T-cell (primary cell): Measurements from ENCODE around the gene GCLM. TPM values are rescaled to one million over a fixed set of nuclear protein-coding genes. Genes with fewer than 3 reads are reported as not detected.

ENCODE experiments used
- ATAC-seq, 4 experiments: fragments of 200-7000 bp in 3 of 4; fragments of 150-1000 bp in 1 of 4; cut with Tn5 transposase; replicated peaks in 1 of 4; 1 replicate in 3 of 4; 2 replicates in 1 of 4; pipeline ENCODE4 v1.10.0; 2021; ENCODE audit warnings: moderate library complexity in 3 of 4, mild to moderate bottlenecking in 2 of 4, moderate number of reproducible peaks in 1 of 4
- CTCF ChIA-PET, 2 donors: fragments of 300-600 bp; sonication (Branson Sonifier 250); formaldehyde crosslinking; loops; one replicate each; lab custom pipeline; 2022; ENCODE audit warnings: antibody characterized with exemption in 2 of 2; lab: Charles Lee
- POLR2A ChIA-PET, 2 donors: fragments of 300-600 bp; sonication (Branson Sonifier 250); formaldehyde crosslinking; loops; one replicate each; lab custom pipeline; 2022; ENCODE audit warnings: antibody characterized with exemption in 2 of 2; lab: Charles Lee
- DNase-seq, 35 experiments: peaks; one replicate each; pipeline versions ENCODE4 v3.0.0 to v3.0.0-alpha.2; 2013 to 2023
- H3K27ac ChIP-seq: one replicate; pipeline ENCODE4 v1.5.1; 2013; ENCODE audit warnings: low read length
- H3K27me3 ChIP-seq, 2 experiments: replicated peaks in 1 of 2; 1 replicate in 1 of 2; 2 replicates in 1 of 2; pipeline versions ENCODE4 v1.6.1 to v1.7.0; 2013; ENCODE audit warnings: low read length in 1 of 2, mixed read lengths in 1 of 2; ENCODE audit not compliant: control insufficient read depth in 2 of 2, insufficient read depth in 2 of 2; ENCODE audit errors: extremely low read depth in 1 of 2
- H3K36me3 ChIP-seq, 2 donors: 1 replicate in 1 of 2; 2 replicates in 1 of 2; pipeline versions ENCODE4 v1.6.1 to v1.7.0; 2013; ENCODE audit warnings: low read length in 1 of 2; ENCODE audit not compliant: control insufficient read depth in 2 of 2, insufficient read depth in 1 of 2; ENCODE audit errors: extremely low read depth in 1 of 2
- H3K4me1 ChIP-seq, 2 experiments: 1 replicate in 1 of 2; 2 replicates in 1 of 2; pipeline versions ENCODE4 v1.6.1 to v1.7.0; 2013; ENCODE audit warnings: low read length in 2 of 2, mixed read lengths in 1 of 2; ENCODE audit not compliant: insufficient read depth in 2 of 2, control insufficient read depth in 1 of 2; ENCODE audit errors: extremely low read depth in 1 of 2
- H3K4me3 ChIP-seq, 2 donors: 1 replicate in 1 of 2; 2 replicates in 1 of 2; pipeline versions ENCODE4 v1.5.1 to v1.7.0; 2013; ENCODE audit warnings: mild to moderate bottlenecking in 2 of 2, low read length in 1 of 2, moderate library complexity in 1 of 2; ENCODE audit not compliant: control insufficient read depth in 1 of 2; ENCODE audit errors: extremely low read depth in 1 of 2
- H3K9me3 ChIP-seq: 2 replicates; pipeline ENCODE4 v1.7.0; 2013
- H3K27ac Mint-ChIP-seq, 2 donors: one replicate each; pipeline ENCODE4 v1.8.0; 2020 to 2021; ENCODE audit warnings: mild to moderate bottlenecking in 2 of 2, mixed read lengths in 2 of 2
- H3K27me3 Mint-ChIP-seq, 2 donors: one replicate each; pipeline ENCODE4 v1.8.0; 2021 to 2022; ENCODE audit warnings: mixed read lengths in 2 of 2
- H3K36me3 Mint-ChIP-seq: one replicate; pipeline ENCODE4 v1.8.0; 2021; ENCODE audit warnings: mixed read lengths
- H3K4me1 Mint-ChIP-seq, 3 donors: one replicate each; pipeline ENCODE4 v1.8.0; 2020 to 2022; ENCODE audit warnings: mixed read lengths in 3 of 3, mild to moderate bottlenecking in 1 of 3
- H3K4me3 Mint-ChIP-seq, 3 donors: one replicate each; pipeline ENCODE4 v1.8.0; 2020 to 2022; ENCODE audit warnings: mild to moderate bottlenecking in 3 of 3, mixed read lengths in 3 of 3, moderate library complexity in 3 of 3
- H3K9me3 Mint-ChIP-seq, 3 donors: one replicate each; pipeline ENCODE4 v1.8.0; 2020 to 2022; ENCODE audit warnings: mixed read lengths in 3 of 3
- WGBS: methylation state at CpG from one replicate; pipeline ENCODE4 v1.1.5; 2013; ENCODE audit warnings: missing lambda C conversion rate; ENCODE audit not compliant: insufficient coverage; 5-methylcytosine and 5-hydroxymethylcytosine counted together
- total RNA-seq, 35 experiments: library from RNA in 6 of 35; stranded (reverse) in 6 of 35; fragments of 120-200 nt in 1 of 35; gene quantifications; one replicate each; pipeline versions ENCODE4 v1.2.1 to v1.2.4 and lab custom pipeline; 2013 to 2026

GCLM gene
- total RNA-seq, 5 donors from 2014 or later (not counting 1 experiment from before 2014, with no cell fraction given) = 8.7 to 20.6 (median 17.9) TPM

GRCh38 chr1:93878889-93879586, 30.2 kb downstream of the GCLM start, which contains the start of gene DNTTIP2:
TSS of gene DNTTIP2 (minus strand) at chr1:93879206. CDS start at chr1:93879148, 58 bp downstream.
- peak; percentile 90 to 93 (median 91) for ATAC-seq
- ChIA-PET POLR2A (interaction anchor here (0.6 to 2.0 kb wide), 8 partner anchors 31 to 1693 kb away, joined by 3 to 16 read pairs (median 4); no protein-coding TSS in a partner anchor), CTCF (interaction anchor here (0.5 to 3.3 kb wide), 9 partner anchors 26 to 698 kb away, joined by 3 to 24 read pairs (median 3); partner anchors contain the start of gene GCLM (in 1 of the 2))

GRCh38 chr1:93878501-93878888, 30.7 kb downstream of the GCLM start:
- Mint-ChIP-seq H3K27me3 (no peaks in the 10 kb centered on the region), H3K27ac (peak overlapping the region; percentile 96 to 99), H3K4me1 (peaks cover 51 to 61% (median 59%) of the 10 kb centered on the region in 3 donors), H3K36me3 (peaks cover 37% of the 10 kb centered on the region), H3K9me3 (no peaks in the 10 kb centered on the region), H3K4me3 (peak overlapping the region; percentile 96 to 98 (median 96))
- Histone ChIP-seq H3K36me3 (peaks cover 0 to 37% of the 10 kb centered on the region in 2 donors), H3K27ac (peak overlapping the region; percentile 97), H3K27me3 (no peaks in the 10 kb centered on the region), H3K4me3 (peak overlapping the region; percentile 88 to 97), H3K9me3 (no peaks in the 10 kb centered on the region), H3K4me1 (peaks cover 12 to 21% of the 10 kb centered on the region in 2 experiments)
- DNase-seq (peak; percentile 1 to 80 (median 46)), ATAC-seq (peak; percentile 33 to 50 (median 46))
- POLR2A ChIA-PET = interaction anchor here (0.6 to 2.0 kb wide), 2 partner anchors 20 to 32 kb away, joined by 6 to 16 read pairs; no protein-coding TSS in a partner anchor
- CTCF ChIA-PET = interaction anchor here (0.6 to 3.3 kb wide), 4 partner anchors 32 to 34 kb away, joined by 4 to 24 read pairs (median 8); partner anchors contain the start of gene GCLM (in 1 of the 2)
- 0% methylated on average over 10 of the region's 20 CpGs for WGBS

More at GRCh38 chr1:93878889-93879586, 30.2 kb downstream of the GCLM start, which contains the start of gene DNTTIP2:
- under 1% methylated on average over 47 of the region's 50 CpGs for WGBS
- no peaks in the 10 kb centered on the region for H3K27me3 ChIP-seq
- Mint-ChIP-seq H3K4me3 (peak within 1 kb of the TSS; percentile 96 to 98 (median 96)), H3K36me3 (peaks cover 34% of the 10 kb centered on the region), H3K27ac (peak within 1 kb of the TSS; percentile 96 to 99), H3K4me1 (peaks cover 49 to 59% (median 56%) of the 10 kb centered on the region in 3 donors), H3K27me3 (no peaks in the 10 kb centered on the region), H3K9me3 (no peaks in the 10 kb centered on the region)
- DNase-seq = peak; percentile 75 to 93 (median 86)
- H3K9me3 ChIP-seq = no peaks in the 10 kb centered on the region
- peaks cover 12 to 21% of the 10 kb centered on the region in 2 experiments for H3K4me1 ChIP-seq
- peaks cover 0 to 32% of the 10 kb centered on the region in 2 donors for H3K36me3 ChIP-seq
- H3K27ac ChIP-seq = peak within 1 kb of the TSS; percentile 97
- H3K4me3 ChIP-seq = peak within 1 kb of the TSS; percentile 88 to 97

- no peak for DNase-seq
- 100% methylated on average over 2 of the region's 4 CpGs for WGBS
- Histone ChIP-seq H3K4me1 (peaks cover 12 to 21% of the 10 kb centered on the region in 2 experiments), H3K27me3 (no peaks in the 10 kb centered on the region), H3K27ac (peak overlapping the region; percentile 97), H3K9me3 (no peaks in the 10 kb centered on the region), H3K4me3 (no peak overlapping the region), H3K36me3 (peaks cover 0 to 46% of the 10 kb centered on the region in 2 donors)
- ChIA-PET POLR2A (interaction anchor here in 1 of 2 donors (0.7 kb wide), 1 partner anchor 10 kb away, joined by 3 read pairs; no protein-coding TSS in a partner anchor), CTCF (interaction anchor here in 1 of 2 donors (3.3 kb wide), 1 partner anchor 32 kb away, joined by 24 read pairs; no protein-coding TSS in a partner anchor)
- Mint-ChIP-seq H3K36me3 (peaks cover 35% of the 10 kb centered on the region), H3K4me1 (peaks cover 51 to 58% (median 57%) of the 10 kb centered on the region in 3 donors), H3K9me3 (no peaks in the 10 kb centered on the region), H3K27ac (peak overlapping the region; percentile 64 to 99), H3K4me3 (peak overlapping the region; percentile 96 to 98 (median 96)), H3K27me3 (no peaks in the 10 kb centered on the region)
- no peak for ATAC-seq
Measured at GRCh38 chr1:93877529-93877928, 31.7 kb downstream of the GCLM start.

GRCh38 chr1:93876244-93876643, 33.0 kb downstream of the GCLM start:
- 58% methylated on average over 1 of the region's 1 CpG for whole genome bisulfite sequencing
- peak overlapping the region; percentile 5 to 64 for H3K27ac Mint-ChIP-seq
- peaks cover 0 to 58% of the 10 kb centered on the region in 2 donors for H3K36me3 ChIP-seq
- peaks cover 12 to 21% of the 10 kb centered on the region in 2 experiments for H3K4me1 ChIP-seq
- ChIA-PET CTCF (no interaction called here), POLR2A (no interaction called here)
- no peak overlapping the region for H3K4me3 ChIP-seq
- H3K9me3 ChIP-seq = no peaks in the 10 kb centered on the region
- no peak overlapping the region for H3K27ac ChIP-seq
- H3K27me3 ChIP-seq = no peaks in the 10 kb centered on the region
- no peak for DNase-seq
- no peaks in the 10 kb centered on the region for H3K9me3 Mint-ChIP-seq
- ATAC-seq = no peak
- no peaks in the 10 kb centered on the region for H3K27me3 Mint-ChIP-seq
- H3K4me3 Mint-ChIP-seq = peak overlapping the region; percentile 96 to 98 (median 96)
- peaks cover 52 to 58% (median 57%) of the 10 kb centered on the region in 3 donors for H3K4me1 Mint-ChIP-seq
- H3K36me3 Mint-ChIP-seq = peaks cover 48% of the 10 kb centered on the region

- peaks cover 45 to 48% (median 47%) of the 10 kb centered on the region in 3 donors for H3K4me1 Mint-ChIP-seq
- peak overlapping the region in 1 of 2 donors; percentile 54 for H3K27ac Mint-ChIP-seq
- 100% methylated on average over 1 of the region's 3 CpGs for WGBS
- Histone ChIP-seq H3K27ac (no peak overlapping the region), H3K36me3 (peaks cover 0 to 78% of the 10 kb centered on the region in 2 donors), H3K4me1 (peaks cover 12 to 15% of the 10 kb centered on the region in 2 experiments), H3K9me3 (no peaks in the 10 kb centered on the region), H3K27me3 (no peaks in the 10 kb centered on the region), H3K4me3 (no peak overlapping the region)
- no peaks in the 10 kb centered on the region for H3K9me3 Mint-ChIP-seq
- peak in 1 of 35 experiments; percentile 59 for DNase-seq
- CTCF ChIA-PET = interaction anchor here (0.6 to 3.7 kb wide), 5 partner anchors 14 to 486 kb away, joined by 3 to 16 read pairs (median 3); no protein-coding TSS in a partner anchor
- POLR2A ChIA-PET = no interaction called here
- peaks cover 61% of the 10 kb centered on the region for H3K36me3 Mint-ChIP-seq
- H3K4me3 Mint-ChIP-seq = no peak overlapping the region
- no peak for ATAC-seq
- H3K27me3 Mint-ChIP-seq = no peaks in the 10 kb centered on the region
Measured at GRCh38 chr1:93874025-93874651, 35.1 kb downstream of the GCLM start.
